HG03280 (cell line): ENCODE measurements around the gene A3GALT2.

Source experiments
- ATAC-seq: cut with Tn5 transposase; IDR thresholded peaks from one replicate; pipeline ENCODE4 v1.9.1; 2021; ENCODE audit warnings: mild to moderate bottlenecking, moderate library complexity; ENCODE audit not compliant: unreplicated experiment

The A3GALT2 gene

DNA sequence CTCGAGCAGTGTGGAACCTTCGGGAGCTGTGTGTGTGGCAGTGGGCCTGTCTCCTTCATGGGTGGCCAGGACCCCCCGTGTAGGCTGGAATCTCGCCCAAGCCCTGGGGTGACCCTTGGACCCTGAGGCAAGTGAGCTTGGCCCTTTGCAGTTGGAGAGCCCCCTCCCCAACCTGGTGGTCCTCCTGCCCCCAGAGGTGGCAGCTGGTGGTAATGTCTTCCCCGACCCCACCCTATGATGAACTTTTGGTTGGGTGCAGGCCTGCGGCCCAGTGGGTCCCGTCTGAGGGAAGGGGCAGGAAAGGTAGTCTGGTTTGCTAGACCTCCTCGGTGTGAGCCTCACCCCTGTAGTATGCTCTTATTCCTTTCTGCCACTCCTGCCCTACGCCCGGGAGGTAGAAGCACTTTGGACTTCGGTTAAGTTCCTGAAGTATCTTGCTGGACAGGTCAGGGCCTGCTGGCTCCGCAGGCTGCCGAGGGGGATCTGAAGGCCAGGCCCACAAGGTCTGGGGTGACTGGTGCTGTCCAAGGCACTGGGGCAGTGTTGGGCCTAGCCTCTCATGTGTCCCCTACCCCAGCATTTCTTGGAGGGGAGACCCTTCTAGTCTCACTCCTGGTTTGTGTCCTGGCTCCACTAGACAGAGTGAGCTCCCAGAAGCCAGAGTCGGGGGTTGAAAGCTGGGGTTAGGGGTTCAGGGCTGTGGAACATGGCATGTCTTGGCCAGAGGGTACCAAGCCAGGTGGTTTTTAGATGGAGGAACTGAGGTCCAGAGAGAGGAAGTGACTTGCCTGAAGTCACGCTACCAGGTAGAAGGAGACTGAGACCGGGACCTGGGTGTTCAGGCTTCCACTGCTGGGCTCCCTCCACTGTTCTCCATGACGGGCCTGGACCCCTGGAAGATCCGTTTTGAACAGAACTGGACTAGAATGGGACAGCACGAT, 62.9 kb downstream of the A3GALT2 start:
- no peak for ATAC-seq

DNA sequence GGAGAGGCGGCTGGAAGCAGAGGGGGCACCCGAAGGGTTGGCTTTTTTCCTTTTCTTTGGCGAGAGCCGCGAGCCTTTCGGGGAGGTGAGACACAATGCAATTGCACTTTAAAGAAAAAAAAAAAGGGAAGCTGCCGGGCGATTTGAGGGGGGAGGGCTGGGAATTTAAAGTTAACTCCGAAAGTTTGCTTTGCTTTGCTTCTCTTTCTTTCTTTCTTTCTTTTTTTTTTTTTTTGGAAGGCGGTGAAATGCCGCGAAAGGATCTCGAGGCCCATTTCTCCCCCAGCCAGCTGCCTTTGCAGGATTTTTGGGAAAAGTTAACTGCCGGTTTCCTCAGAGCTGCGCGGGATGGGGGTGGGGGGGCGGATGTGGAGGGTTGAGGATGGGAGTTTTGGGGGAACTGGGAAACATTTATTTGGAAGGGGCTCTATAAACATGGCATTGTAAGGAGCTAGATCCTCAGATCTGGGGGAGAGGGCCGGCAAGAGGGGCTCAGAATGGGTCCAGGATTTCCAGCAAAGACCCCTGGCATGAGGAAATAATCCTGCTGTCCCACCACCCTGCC, 63.6 kb downstream of the A3GALT2 start:
- ATAC-seq = no peak
